Peyer's patch (tissue), 4 donors: Measurements from ENCODE around the gene SLC22A3.

Experiments used
- POLR2A ChIP-seq, 2 donors: fragments of 450-650 bp; IDR thresholded peaks; one replicate each; pipeline ENCODE4 v1.5.1; 2017; ENCODE audit warnings: antibody characterized with exemption in 2 of 2, mild to moderate bottlenecking in 2 of 2, moderate library complexity in 2 of 2
- TF ChIP-seq, protein P1 (sequence below), 6 experiments: fragments of 450-650 bp in 4 of 6; fragments of 200-600 bp in 2 of 6; sonication (generic) in 1 of 6; IDR thresholded peaks; one replicate each; pipeline ENCODE4 v1.5.1; 2017 to 2019; ENCODE audit warnings: antibody characterized with exemption in 6 of 6, mild to moderate bottlenecking in 3 of 6, moderate library complexity in 1 of 6

DNA sequence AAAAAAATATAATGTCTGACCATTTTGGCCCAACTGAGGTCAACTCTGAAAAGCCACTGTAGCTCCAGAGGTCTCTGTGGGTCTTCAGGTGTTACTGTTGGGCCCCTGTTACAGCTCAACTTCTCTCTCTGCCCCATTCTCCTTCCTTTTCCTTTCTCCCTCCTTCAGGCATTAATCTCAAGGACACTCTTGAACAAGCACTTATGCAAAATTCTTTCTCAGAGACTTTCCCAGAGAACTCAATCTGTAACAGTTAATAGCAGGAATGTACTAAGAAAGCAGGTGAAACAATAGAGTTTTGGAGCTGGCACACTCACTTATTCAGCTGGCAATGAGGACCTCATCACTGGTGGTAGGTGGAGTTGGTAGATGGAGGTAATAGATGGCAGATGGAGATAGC lies 31.9 kb upstream of the SLC22A3 start:
- TF ChIP-seq, protein P1, sequence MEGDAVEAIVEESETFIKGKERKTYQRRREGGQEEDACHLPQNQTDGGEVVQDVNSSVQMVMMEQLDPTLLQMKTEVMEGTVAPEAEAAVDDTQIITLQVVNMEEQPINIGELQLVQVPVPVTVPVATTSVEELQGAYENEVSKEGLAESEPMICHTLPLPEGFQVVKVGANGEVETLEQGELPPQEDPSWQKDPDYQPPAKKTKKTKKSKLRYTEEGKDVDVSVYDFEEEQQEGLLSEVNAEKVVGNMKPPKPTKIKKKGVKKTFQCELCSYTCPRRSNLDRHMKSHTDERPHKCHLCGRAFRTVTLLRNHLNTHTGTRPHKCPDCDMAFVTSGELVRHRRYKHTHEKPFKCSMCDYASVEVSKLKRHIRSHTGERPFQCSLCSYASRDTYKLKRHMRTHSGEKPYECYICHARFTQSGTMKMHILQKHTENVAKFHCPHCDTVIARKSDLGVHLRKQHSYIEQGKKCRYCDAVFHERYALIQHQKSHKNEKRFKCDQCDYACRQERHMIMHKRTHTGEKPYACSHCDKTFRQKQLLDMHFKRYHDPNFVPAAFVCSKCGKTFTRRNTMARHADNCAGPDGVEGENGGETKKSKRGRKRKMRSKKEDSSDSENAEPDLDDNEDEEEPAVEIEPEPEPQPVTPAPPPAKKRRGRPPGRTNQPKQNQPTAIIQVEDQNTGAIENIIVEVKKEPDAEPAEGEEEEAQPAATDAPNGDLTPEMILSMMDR (IDR thresholded peaks at IDR 0.05): no peak
- no peak for TF ChIP-seq POLR2A (IDR thresholded peaks at IDR 0.05)
